ENCODE data around the gene PRF1.
"Not testable (repeated sequence)": the region's sequence is repeated elsewhere in the genome, so short reads cannot be mapped to it uniquely, and the experiment has no call there.

Gene PRF1

DNA sequence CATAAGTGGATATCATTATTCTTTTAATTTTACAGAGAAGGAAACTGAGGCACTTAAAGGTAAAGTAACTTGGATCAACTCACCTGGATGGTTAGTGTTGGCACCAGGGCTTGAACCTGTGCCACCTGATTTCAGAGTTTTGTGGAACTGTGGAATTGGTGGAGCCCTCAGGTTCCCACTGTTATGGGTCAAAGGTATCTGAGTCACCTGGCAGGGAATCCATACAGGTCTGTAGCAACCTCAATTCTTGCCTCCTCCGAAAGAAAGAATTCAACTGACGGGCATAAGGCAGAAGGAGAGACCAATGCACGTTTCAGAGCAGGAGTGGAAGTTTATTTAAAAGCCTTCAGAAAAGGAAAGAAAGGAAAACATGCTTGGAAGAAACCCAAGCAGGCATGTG lies 44.5 kb upstream of the PRF1 start:
- no peak for DNase-seq (ENCODE audit: low read depth)
- no peak overlapping the region for H3K4me3 ChIP-seq (ENCODE audit: control insufficient read depth, low read depth, low read length)
- TF ChIP-seq, protein P1, sequence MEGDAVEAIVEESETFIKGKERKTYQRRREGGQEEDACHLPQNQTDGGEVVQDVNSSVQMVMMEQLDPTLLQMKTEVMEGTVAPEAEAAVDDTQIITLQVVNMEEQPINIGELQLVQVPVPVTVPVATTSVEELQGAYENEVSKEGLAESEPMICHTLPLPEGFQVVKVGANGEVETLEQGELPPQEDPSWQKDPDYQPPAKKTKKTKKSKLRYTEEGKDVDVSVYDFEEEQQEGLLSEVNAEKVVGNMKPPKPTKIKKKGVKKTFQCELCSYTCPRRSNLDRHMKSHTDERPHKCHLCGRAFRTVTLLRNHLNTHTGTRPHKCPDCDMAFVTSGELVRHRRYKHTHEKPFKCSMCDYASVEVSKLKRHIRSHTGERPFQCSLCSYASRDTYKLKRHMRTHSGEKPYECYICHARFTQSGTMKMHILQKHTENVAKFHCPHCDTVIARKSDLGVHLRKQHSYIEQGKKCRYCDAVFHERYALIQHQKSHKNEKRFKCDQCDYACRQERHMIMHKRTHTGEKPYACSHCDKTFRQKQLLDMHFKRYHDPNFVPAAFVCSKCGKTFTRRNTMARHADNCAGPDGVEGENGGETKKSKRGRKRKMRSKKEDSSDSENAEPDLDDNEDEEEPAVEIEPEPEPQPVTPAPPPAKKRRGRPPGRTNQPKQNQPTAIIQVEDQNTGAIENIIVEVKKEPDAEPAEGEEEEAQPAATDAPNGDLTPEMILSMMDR (IDR thresholded peaks at IDR 0.05; ENCODE audit: control insufficient read depth, insufficient read depth, low read depth, low read length, missing control alignments): no peak

DNA sequence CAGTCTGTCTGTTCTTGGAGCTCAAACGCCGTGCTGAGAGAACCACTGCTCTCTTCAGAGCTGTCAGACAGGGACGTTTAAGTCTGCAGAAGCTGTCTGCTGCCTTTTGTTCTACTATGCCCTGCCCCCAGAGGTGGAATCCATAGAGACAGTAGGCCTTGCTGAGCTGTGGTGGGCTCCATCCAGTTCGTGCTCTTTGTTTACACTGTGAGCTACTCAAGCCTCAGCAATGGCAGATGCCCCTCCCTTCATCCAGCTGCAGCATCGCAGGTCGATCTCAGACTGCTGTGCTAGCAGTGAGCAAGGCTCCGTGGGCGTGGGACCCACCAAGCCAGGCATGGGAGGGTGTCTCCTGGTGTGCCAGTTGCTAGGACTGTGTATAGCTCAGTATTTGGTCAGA lies 42.4 kb upstream of the PRF1 start:
- H3K4me3 ChIP-seq (ENCODE audit: control insufficient read depth, low read depth, low read length); DNase-seq (ENCODE audit: low read depth): not testable (repeated sequence)

DNA sequence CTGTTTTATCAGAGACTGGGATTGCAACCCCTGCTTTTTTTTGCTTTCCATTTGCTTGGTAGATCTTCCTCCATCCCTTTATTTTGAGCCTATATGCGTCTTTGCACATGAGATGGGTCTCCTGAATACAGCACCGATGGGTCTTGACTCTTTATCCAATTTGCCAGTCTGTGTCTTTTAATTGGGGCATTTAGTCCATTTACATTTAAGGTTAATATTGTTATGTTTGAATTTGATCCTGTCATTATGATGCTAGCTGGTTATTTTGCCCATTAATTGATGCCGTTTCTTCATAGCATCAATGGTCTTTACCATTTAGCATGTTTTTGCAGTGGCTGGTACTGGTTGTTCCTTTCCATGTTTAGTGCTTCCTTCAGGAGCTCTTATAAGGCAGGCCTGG lies 40.7 kb upstream of the PRF1 start:
- not testable (repeated sequence) for H3K4me3 ChIP-seq (ENCODE audit: control insufficient read depth, low read depth, low read length); DNase-seq (ENCODE audit: low read depth)

DNA sequence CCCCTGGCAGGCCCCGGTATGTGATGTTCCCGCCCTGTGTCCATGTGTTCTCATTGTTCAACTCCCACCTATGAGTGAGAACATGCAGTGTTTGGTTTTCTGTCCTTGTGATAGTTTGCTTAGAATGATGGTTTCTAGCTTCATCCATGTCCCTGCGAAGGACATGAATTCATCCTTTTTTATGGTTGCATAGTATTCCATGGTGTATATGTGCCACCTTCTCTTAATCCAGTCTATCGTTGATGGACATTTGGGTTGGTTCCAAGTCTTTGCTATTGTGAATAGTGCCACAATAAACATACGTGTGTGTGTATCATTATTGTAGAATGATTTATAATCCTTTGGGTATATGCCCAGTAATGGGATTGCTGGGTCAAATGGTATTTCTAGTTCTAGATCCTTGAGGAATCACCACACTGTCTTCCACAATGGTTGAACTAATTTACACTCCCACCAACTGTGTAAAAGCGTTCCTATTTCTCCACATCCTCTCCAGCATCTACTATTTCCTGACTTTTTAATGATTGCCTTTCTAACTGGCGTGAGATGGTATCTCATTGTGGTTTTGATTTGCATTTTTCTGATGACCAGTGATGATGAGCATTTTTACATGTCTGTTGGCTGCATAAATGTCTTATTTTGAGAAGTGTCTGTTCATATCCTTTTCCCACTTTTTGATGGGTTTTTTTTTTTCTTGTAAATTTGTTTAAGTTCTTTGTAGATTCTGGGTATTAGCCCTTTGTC lies 37.3 kb upstream of the PRF1 start:
- not testable (repeated sequence) for H3K4me3 ChIP-seq (ENCODE audit: control insufficient read depth, low read depth, low read length); DNase-seq (ENCODE audit: low read depth)

DNA sequence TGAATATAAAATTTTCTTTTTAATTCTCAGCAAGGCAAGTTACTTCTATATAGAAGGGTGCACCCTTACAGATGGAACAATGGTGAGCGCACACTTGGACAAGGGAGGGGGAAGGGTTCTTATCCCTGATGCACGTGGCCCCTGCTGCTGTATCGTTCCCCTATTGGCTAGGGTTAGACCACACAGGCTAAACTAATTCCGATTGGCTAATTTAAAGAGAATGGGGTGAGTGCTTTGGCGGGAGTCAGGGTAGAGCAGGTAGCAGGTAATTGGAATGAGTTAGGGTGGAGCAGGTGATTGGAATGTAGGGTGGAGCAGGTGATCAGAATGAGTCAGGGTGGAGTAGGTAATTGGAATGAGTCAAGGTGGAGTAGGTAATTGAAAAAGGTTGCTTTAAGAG lies 32.0 kb upstream of the PRF1 start:
- not testable (repeated sequence) for DNase-seq (ENCODE audit: low read depth); H3K4me3 ChIP-seq (ENCODE audit: control insufficient read depth, low read depth, low read length)

DNA sequence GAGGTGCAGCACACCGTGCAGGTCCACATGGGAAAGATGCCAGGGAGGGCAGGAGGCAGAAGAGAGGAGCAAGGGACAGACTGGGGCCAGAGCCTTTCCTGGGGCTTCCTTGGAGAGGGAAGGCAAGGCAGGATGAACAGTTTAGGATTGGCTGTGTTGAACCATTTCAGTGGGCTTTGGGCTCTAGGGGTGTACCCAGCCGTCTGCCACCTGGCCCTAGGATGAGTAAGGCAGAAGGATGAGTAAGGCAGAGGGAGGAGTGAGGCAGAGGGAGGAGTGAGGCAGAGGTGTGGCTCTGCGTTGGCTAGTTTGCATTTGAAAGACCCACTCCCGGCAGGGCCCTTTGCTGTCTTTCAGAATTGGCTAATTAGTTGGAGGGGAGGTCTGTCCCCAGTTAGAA lies 31.5 kb upstream of the PRF1 start:
- DNase-seq (ENCODE audit: low read depth): no peak
- no peak overlapping the region for H3K4me3 ChIP-seq (ENCODE audit: control insufficient read depth, low read depth, low read length)
- TF ChIP-seq, protein P1 (IDR thresholded peaks at IDR 0.05; ENCODE audit: control insufficient read depth, insufficient read depth, low read depth, low read length, missing control alignments): no peak

DNA sequence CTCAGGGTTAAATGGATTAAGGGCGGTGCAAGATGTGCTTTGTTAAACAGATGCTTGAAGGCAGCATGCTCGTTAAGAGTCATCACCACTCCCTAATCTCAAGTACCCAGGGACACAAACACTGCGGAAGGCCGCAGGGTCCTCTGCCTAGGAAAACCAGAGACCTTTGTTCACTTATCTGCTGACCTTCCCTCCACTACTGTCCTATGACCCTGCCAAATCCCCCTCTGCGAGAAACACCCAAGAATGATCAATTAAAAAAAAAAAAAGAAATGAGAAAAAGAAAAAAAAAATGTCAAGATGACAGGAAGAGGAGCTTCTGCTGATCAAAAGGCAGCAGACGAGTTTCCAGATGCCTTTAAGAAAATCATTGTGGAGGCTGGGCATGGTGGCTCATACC lies 29.2 kb upstream of the PRF1 start:
- not testable (repeated sequence) for H3K4me3 ChIP-seq (ENCODE audit: control insufficient read depth, low read depth, low read length); DNase-seq (ENCODE audit: low read depth)

DNA sequence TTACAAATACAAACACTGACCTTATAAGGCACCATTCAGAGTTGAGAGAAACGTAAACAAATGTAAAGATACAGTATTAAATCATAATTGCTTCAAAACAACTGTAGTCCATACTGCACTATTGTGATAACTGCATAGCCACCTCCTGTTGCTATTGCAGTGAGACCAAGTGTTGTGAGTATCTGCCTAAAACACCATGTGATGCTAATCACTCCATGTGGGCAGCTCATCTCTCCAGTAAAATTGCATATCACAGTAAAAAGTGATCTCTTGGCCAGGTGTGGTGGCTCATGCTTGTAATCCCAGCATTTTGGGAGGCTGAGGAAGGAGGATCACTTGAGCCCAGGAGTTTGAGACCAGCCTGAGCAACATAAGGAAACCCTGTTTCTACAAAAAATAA lies 26.8 kb upstream of the PRF1 start:
- TF ChIP-seq, protein P1 (IDR thresholded peaks at IDR 0.05; ENCODE audit: control insufficient read depth, insufficient read depth, low read depth, low read length, missing control alignments): no peak
- H3K4me3 ChIP-seq (ENCODE audit: control insufficient read depth, low read depth, low read length): no peak overlapping the region
- no peak for DNase-seq (ENCODE audit: low read depth)

DNA sequence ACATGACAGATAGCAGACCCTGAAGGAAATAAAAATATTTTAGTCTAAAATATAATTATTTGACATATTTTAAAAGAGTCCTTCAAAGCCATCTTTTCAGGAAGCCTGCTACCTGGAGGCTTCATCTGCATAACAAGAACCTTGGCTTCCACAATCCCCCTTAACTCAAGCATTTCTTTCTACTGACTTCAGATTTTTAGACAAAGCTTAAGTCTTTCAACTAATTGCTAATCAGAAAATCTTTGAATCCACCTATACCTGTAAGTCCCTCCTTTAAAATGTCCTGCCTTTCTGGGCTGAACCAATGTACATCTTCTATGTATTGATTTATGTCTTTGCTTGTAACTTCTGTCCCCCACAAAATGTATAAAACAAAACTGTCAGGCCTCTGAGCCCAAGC lies 23.5 kb upstream of the PRF1 start:
- TF ChIP-seq, protein P1 (IDR thresholded peaks at IDR 0.05; ENCODE audit: control insufficient read depth, insufficient read depth, low read depth, low read length, missing control alignments): no peak
- H3K4me3 ChIP-seq (ENCODE audit: control insufficient read depth, low read depth, low read length): no peak overlapping the region
- DNase-seq (ENCODE audit: low read depth): no peak
